Tibial nerve (tissue), 4 donors: ENCODE results near the gene ANKRD6. TPM values are rescaled to one million over a fixed set of nuclear protein-coding genes. Genes with fewer than 3 reads are reported as not detected.

Experiments used
- DNase-seq, 2 donors: peaks; one replicate each; pipeline ENCODE4 v3.0.0-alpha.2; 2019; ENCODE audit warnings: low spot score in 2 of 2
- H3K27ac ChIP-seq, 4 donors: fragments of 200-600 bp; sonication (generic) in 3 of 4; one replicate each; pipeline ENCODE4 v1.5.1; 2017 to 2019; ENCODE audit warnings: mild to moderate bottlenecking in 1 of 4
- H3K27me3 ChIP-seq, 2 donors: fragments of 200-600 bp; sonication (generic) in 1 of 2; one replicate each; pipeline versions ENCODE4 v1.5.1 to v1.6.0; 2017 to 2019
- H3K36me3 ChIP-seq, 3 donors: fragments of 200-600 bp; sonication (generic); one replicate each; pipeline ENCODE4 v1.5.1; 2018 to 2019
- H3K4me1 ChIP-seq, 4 donors: fragments of 200-600 bp; sonication (generic) in 3 of 4; one replicate each; pipeline ENCODE4 v1.5.1; 2017 to 2019
- H3K4me3 ChIP-seq, 4 donors: fragments of 200-600 bp; sonication (generic) in 3 of 4; one replicate each; pipeline ENCODE4 v1.5.1; 2017 to 2019; ENCODE audit warnings: mild to moderate bottlenecking in 1 of 4, moderate library complexity in 1 of 4
- H3K9me3 ChIP-seq, 4 donors: fragments of 200-600 bp; sonication (generic) in 3 of 4; one replicate each; pipeline ENCODE4 v1.5.1; 2017 to 2019
- CTCF ChIP-seq, 5 experiments: fragments of 200-600 bp in 3 of 5; fragments of 450-650 bp in 2 of 5; sonication (generic) in 3 of 5; IDR thresholded peaks; one replicate each; pipeline ENCODE4 v1.5.1; 2016 to 2019; ENCODE audit warnings: antibody characterized with exemption in 5 of 5, mild to moderate bottlenecking in 3 of 5, moderate library complexity in 2 of 5
- EP300 ChIP-seq, 2 donors: sonication (generic); formaldehyde crosslinking; IDR thresholded peaks; one replicate each; pipeline ENCODE4 v1.6.1; 2017; ENCODE audit warnings: antibody characterized with exemption in 2 of 2, mild to moderate bottlenecking in 1 of 2
- POLR2A ChIP-seq, 2 donors: fragments of 450-650 bp; IDR thresholded peaks; one replicate each; pipeline ENCODE4 v1.6.1; 2017; ENCODE audit warnings: antibody characterized with exemption in 2 of 2, mild to moderate bottlenecking in 2 of 2, moderate library complexity in 2 of 2
- WGBS, 2 donors: methylation state at CpG; one replicate each; pipeline ENCODE4 v1.1.5; 2018; 5-methylcytosine and 5-hydroxymethylcytosine counted together
- total RNA-seq, 4 donors: library from RNA; depleted of rRNA; stranded (reverse); fragments of >200 nt; gene quantifications; one replicate each; pipeline ENCODE4 v1.1.0, GENCODE V29; 2016

Gene ANKRD6
- total RNA-seq, 4 donors from 2014 or later, result 10.1 to 22.8 (median 13.0) TPM

- H3K4me3 ChIP-seq, result peak overlapping the region in 3 of 4 donors; percentile 0 to 43 (median 8)
- peak overlapping the region in 2 of 4 donors; percentile 30 to 79 for H3K27ac ChIP-seq
- no peaks in the 10 kb centered on the region for H3K27me3 ChIP-seq
- TF ChIP-seq POLR2A (IDR thresholded peaks at IDR 0.05) (peak in 1 of 2 donors; percentile 17), EP300 (IDR thresholded peaks at IDR 0.05) (peak in 1 of 2 donors; percentile 43), CTCF (IDR thresholded peaks at IDR 0.05) (no peak)
- 25 to 30% methylated on average over 21 of the region's 21 CpGs for WGBS, 2 donors
- DNase-seq, result peak in 1 of 2 donors; percentile 7
- peaks cover 0 to 6% (median 0%) of the 10 kb centered on the region in 3 donors for H3K36me3 ChIP-seq
- peaks cover 0 to 8% (median 0%) of the 10 kb centered on the region in 4 donors for H3K9me3 ChIP-seq
- peaks cover 0 to 34% (median 0%) of the 10 kb centered on the region in 4 donors for H3K4me1 ChIP-seq
These were observed 129.4 kb downstream of the ANKRD6 start for GRCh38 chr6:89562093-89562973.

GRCh38 chr6:89563866-89564265, 130.9 kb downstream of the ANKRD6 start:
- DNase-seq, result no peak
- WGBS, 2 donors, result 94 to 95% methylated on average over 1 of the region's 1 CpG
- peaks cover 0 to 34% (median 0%) of the 10 kb centered on the region in 4 donors for H3K4me1 ChIP-seq
- no peaks in the 10 kb centered on the region for H3K27me3 ChIP-seq
- no peak for TF ChIP-seq EP300 (IDR thresholded peaks at IDR 0.05)
- TF ChIP-seq POLR2A (IDR thresholded peaks at IDR 0.05), result no peak
- TF ChIP-seq CTCF (IDR thresholded peaks at IDR 0.05), result no peak
- H3K9me3 ChIP-seq, result no peaks in the 10 kb centered on the region
- H3K4me3 ChIP-seq, result no peak overlapping the region
- H3K27ac ChIP-seq, result no peak overlapping the region
- H3K36me3 ChIP-seq, result peaks cover 0 to 9% (median 0%) of the 10 kb centered on the region in 3 donors

GRCh38 chr6:89564752-89565427, 131.9 kb downstream of the ANKRD6 start:
- Histone ChIP-seq H3K9me3 (no peaks in the 10 kb centered on the region), H3K4me1 (peaks cover 0 to 34% (median 0%) of the 10 kb centered on the region in 4 donors), H3K36me3 (peaks cover 0 to 9% (median 0%) of the 10 kb centered on the region in 3 donors), H3K4me3 (no peak overlapping the region), H3K27me3 (no peaks in the 10 kb centered on the region), H3K27ac (no peak overlapping the region)
- peak in 1 of 2 donors; percentile 18 for DNase-seq
- 63 to 67% methylated on average over 8 of the region's 8 CpGs for WGBS, 2 donors
- TF ChIP-seq EP300 (IDR thresholded peaks at IDR 0.05), result no peak
- no peak for TF ChIP-seq POLR2A (IDR thresholded peaks at IDR 0.05)

- Histone ChIP-seq H3K36me3 (peaks cover 0 to 9% (median 0%) of the 10 kb centered on the region in 3 donors), H3K4me1 (peaks cover 0 to 26% (median 0%) of the 10 kb centered on the region in 4 donors), H3K9me3 (no peaks in the 10 kb centered on the region), H3K4me3 (no peak overlapping the region), H3K27ac (no peak overlapping the region), H3K27me3 (no peaks in the 10 kb centered on the region)
- WGBS, 2 donors, result 86 to 87% methylated on average over 10 of the region's 10 CpGs
- DNase-seq, result no peak
- TF ChIP-seq EP300 (IDR thresholded peaks at IDR 0.05) (no peak), CTCF (IDR thresholded peaks at IDR 0.05) (no peak)
These were observed 133.3 kb downstream of the ANKRD6 start for GRCh38 chr6:89566008-89566800.

- no peak overlapping the region for H3K27ac ChIP-seq
- WGBS, 2 donors, result 77 to 78% methylated on average over 16 of the region's 16 CpGs
- no peak for TF ChIP-seq POLR2A (IDR thresholded peaks at IDR 0.05)
- no peak for TF ChIP-seq EP300 (IDR thresholded peaks at IDR 0.05)
- no peak for TF ChIP-seq CTCF (IDR thresholded peaks at IDR 0.05)
These were observed 134.1 kb downstream of the ANKRD6 start for GRCh38 chr6:89566930-89567629.

More at GRCh38 chr6:89566930-89567629, 134.1 kb downstream of the ANKRD6 start:
- peaks cover 0 to 17% (median 0%) of the 10 kb centered on the region in 4 donors for H3K4me1 ChIP-seq
- no peak overlapping the region for H3K4me3 ChIP-seq
- H3K27me3 ChIP-seq, result no peaks in the 10 kb centered on the region
- peaks cover 0 to 9% (median 0%) of the 10 kb centered on the region in 3 donors for H3K36me3 ChIP-seq
- no peak for DNase-seq
- H3K9me3 ChIP-seq, result no peaks in the 10 kb centered on the region
